H9 (cell line): ENCODE results near the gene MN1. TPM values are rescaled to one million over a fixed set of nuclear protein-coding genes. Genes with fewer than 3 reads are reported as not detected.

Experiments
- DNase-seq: peaks from one replicate; pipeline ENCODE4 v3.0.0-alpha.2; 2017
- H2AFZ ChIP-seq: one replicate; pipeline ENCODE4 v1.6.1; 2013; ENCODE audit warnings: mild to moderate bottlenecking, low read length, control low read depth, moderate library complexity
- H2AK5ac ChIP-seq: 2 replicates; pipeline ENCODE4 v1.6.1; 2013; ENCODE audit warnings: low read length, control low read depth, mixed read lengths; ENCODE audit not compliant: insufficient read length
- H2BK120ac ChIP-seq: one replicate; pipeline ENCODE4 v1.6.1; 2013; ENCODE audit warnings: low read depth, mild to moderate bottlenecking, low read length, control low read depth, inconsistent platforms; ENCODE audit not compliant: poor library complexity, severe bottlenecking
- H2BK12ac ChIP-seq: 2 replicates; pipeline ENCODE4 v1.6.1; 2013; ENCODE audit warnings: low read length, control low read depth, mixed read lengths, low read depth; ENCODE audit not compliant: insufficient read length
- H2BK15ac ChIP-seq: 2 replicates; pipeline ENCODE4 v1.6.1; 2013; ENCODE audit warnings: low read depth, low read length, control low read depth
- H2BK20ac ChIP-seq: one replicate; pipeline ENCODE4 v1.6.1; 2013; ENCODE audit warnings: low read depth, mild to moderate bottlenecking, low read length, control low read depth, inconsistent platforms; ENCODE audit not compliant: poor library complexity, severe bottlenecking
- H2BK5ac ChIP-seq: 2 replicates; pipeline ENCODE4 v1.6.1; 2013; ENCODE audit warnings: low read length, control low read depth, mixed read lengths; ENCODE audit not compliant: insufficient read length
- H3K14ac ChIP-seq: 2 replicates; pipeline ENCODE4 v1.6.1; 2013; ENCODE audit warnings: low read length, control low read depth; ENCODE audit not compliant: insufficient read depth
- H3K18ac ChIP-seq: 2 replicates; pipeline ENCODE4 v1.6.1; 2013; ENCODE audit warnings: low read depth, mild to moderate bottlenecking, mixed read lengths, low read length, control low read depth; ENCODE audit not compliant: insufficient read length
- H3K23ac ChIP-seq: 2 replicates; pipeline ENCODE4 v1.6.1; 2013; ENCODE audit warnings: low read length, control low read depth, mixed read lengths, low read depth; ENCODE audit not compliant: insufficient read length
- H3K23me2 ChIP-seq: 2 replicates; pipeline ENCODE4 v1.6.1; 2013; ENCODE audit warnings: low read depth, mild to moderate bottlenecking, mixed read lengths, low read length, control low read depth; ENCODE audit not compliant: insufficient read length, poor library complexity, severe bottlenecking
- H3K27ac ChIP-seq: 2 replicates; pipeline ENCODE4 v1.5.1; 2013; ENCODE audit warnings: low read length, control low read depth, mixed read lengths, low read depth; ENCODE audit not compliant: insufficient read length
- H3K27me3 ChIP-seq: 2 replicates; pipeline ENCODE4 v1.6.1; 2013; ENCODE audit warnings: low read length, control low read depth, inconsistent platforms; ENCODE audit not compliant: insufficient read depth
- H3K4ac ChIP-seq: 2 replicates; pipeline ENCODE4 v1.6.1; 2013; ENCODE audit warnings: low read depth, mild to moderate bottlenecking, control low read depth, inconsistent platforms, low read length, moderate library complexity
- H3K4me1 ChIP-seq: 2 replicates; pipeline ENCODE4 v1.6.1; 2013; ENCODE audit warnings: low read length, control low read depth, inconsistent platforms; ENCODE audit not compliant: insufficient read depth
- H3K4me2 ChIP-seq: 2 replicates; pipeline ENCODE4 v1.6.1; 2013; ENCODE audit warnings: low read length, control low read depth, mixed read lengths; ENCODE audit not compliant: insufficient read length, insufficient read depth
- H3K56ac ChIP-seq: 2 replicates; pipeline ENCODE4 v1.6.1; 2013; ENCODE audit warnings: low read depth, mild to moderate bottlenecking, mixed read lengths, low read length, control low read depth; ENCODE audit not compliant: insufficient read length
- H3K79me1 ChIP-seq: 2 replicates; pipeline ENCODE4 v1.6.1; 2013; ENCODE audit warnings: low read depth, mild to moderate bottlenecking, moderate library complexity, low read length, control low read depth, inconsistent platforms; ENCODE audit not compliant: insufficient read depth, poor library complexity, severe bottlenecking
- H3K79me2 ChIP-seq: 2 replicates; pipeline ENCODE4 v1.6.1; 2013; ENCODE audit warnings: low read length, control low read depth, inconsistent platforms; ENCODE audit not compliant: insufficient read depth
- H3K9ac ChIP-seq: 2 replicates; pipeline ENCODE4 v1.6.1; 2013; ENCODE audit warnings: low read length, control low read depth, mixed read lengths; ENCODE audit not compliant: insufficient read length; ENCODE audit errors: extremely low read depth
- H3K9me3 ChIP-seq: one replicate; pipeline ENCODE4 v1.6.1; 2013; ENCODE audit warnings: low read depth, low read length, inconsistent platforms; ENCODE audit not compliant: control insufficient read depth
- H3T11ph ChIP-seq: one replicate; pipeline ENCODE4 v1.6.1; 2013; ENCODE audit warnings: mild to moderate bottlenecking, low read length, control low read depth, inconsistent platforms
- H4K20me1 ChIP-seq: one replicate; pipeline ENCODE4 v1.6.1; 2013; ENCODE audit not compliant: control insufficient read depth, insufficient read length, insufficient read depth
- H4K5ac ChIP-seq: 2 replicates; pipeline ENCODE4 v1.6.1; 2013; ENCODE audit warnings: low read depth, mild to moderate bottlenecking, mixed read lengths, low read length, control low read depth; ENCODE audit not compliant: insufficient read length
- H4K8ac ChIP-seq: replicated peaks from 2 replicates; pipeline ENCODE4 v1.6.1; 2013; ENCODE audit warnings: low read length, control low read depth, mixed read lengths, low read depth; ENCODE audit not compliant: insufficient read length
- H4K91ac ChIP-seq: 2 replicates; pipeline ENCODE4 v1.6.1; 2013; ENCODE audit warnings: low read depth, mild to moderate bottlenecking, moderate library complexity, mixed read lengths, low read length, control low read depth; ENCODE audit not compliant: insufficient read length
- H3K27ac Mint-ChIP-seq, 3 experiments: 2 replicates in 2 of 3; 3 replicates in 1 of 3; pipeline ENCODE4 v1.8.0; 2020 to 2021; ENCODE audit warnings: mixed read lengths in 3 of 3, mild to moderate bottlenecking in 1 of 3, moderate library complexity in 1 of 3
- H3K27me3 Mint-ChIP-seq: 2 replicates; pipeline ENCODE4 v1.8.0; 2021; ENCODE audit warnings: low read depth, mild to moderate bottlenecking, moderate library complexity, mixed read lengths
- H3K36me3 Mint-ChIP-seq, 3 experiments: 2 replicates in 2 of 3; 3 replicates in 1 of 3; pipeline ENCODE4 v1.8.0; 2020 to 2021; ENCODE audit warnings: low read depth in 3 of 3, mixed read lengths in 3 of 3; ENCODE audit not compliant: insufficient read depth in 1 of 3
- H3K4me1 Mint-ChIP-seq, 2 experiments: 2 replicates each; pipeline ENCODE4 v1.8.0; 2020; ENCODE audit warnings: mixed read lengths in 2 of 2
- H3K4me3 Mint-ChIP-seq, 2 experiments: 2 replicates in 1 of 2; 3 replicates in 1 of 2; pipeline ENCODE4 v1.8.0; 2020 to 2021; ENCODE audit warnings: mild to moderate bottlenecking in 2 of 2, mixed read lengths in 2 of 2, moderate library complexity in 1 of 2
- H3K9me3 Mint-ChIP-seq, 2 experiments: 2 replicates in 1 of 2; 3 replicates in 1 of 2; pipeline ENCODE4 v1.8.0; 2020; ENCODE audit warnings: mild to moderate bottlenecking in 2 of 2, mixed read lengths in 2 of 2, moderate library complexity in 1 of 2
- CTCF ChIP-seq: fragments of 200-600 bp; sonication (generic); conservative IDR thresholded peaks from 3 replicates; pipeline ENCODE4 v1.8.0; 2021; ENCODE audit warnings: antibody characterized with exemption, mild to moderate bottlenecking
- WGBS: extraction: QIAGEN DNeasy Blood & Tissue Kit; methylation state at CpG from one replicate; pipeline ENCODE4 v1.1.7; 2013; ENCODE audit warnings: missing lambda C conversion rate, low lambda C conversion rate, mixed read lengths; ENCODE audit not compliant: insufficient read length; ENCODE audit errors: extremely low coverage; 5-methylcytosine and 5-hydroxymethylcytosine counted together
- total RNA-seq: library from RNA; stranded (reverse); gene quantifications from 2 replicates; pipeline ENCODE4 v1.2.1, GENCODE V29; 2021

The MN1 gene
- total RNA-seq, 1 experiment from 2014 or later, result 2.8 TPM

- DNase-seq, result peak; percentile 42
Observed at GRCh38 chr22:27718186-27719035, 83.1 kb downstream of the MN1 start.

More at GRCh38 chr22:27718186-27719035, 83.1 kb downstream of the MN1 start:
- Histone ChIP-seq H3K4ac (no peak overlapping the region), H2BK20ac (no peak overlapping the region), H3K23me2 (no peaks in the 10 kb centered on the region), H3K27me3 (no peaks in the 10 kb centered on the region), H4K5ac (no peak overlapping the region), H2BK120ac (no peak overlapping the region), H4K20me1 (no peaks in the 10 kb centered on the region), H3K79me1 (peaks cover 7% of the 10 kb centered on the region), H3T11ph (no peak overlapping the region), H3K23ac (no peak overlapping the region), H2BK12ac (no peak overlapping the region), H3K56ac (no peak overlapping the region), H3K14ac (peak overlapping the region; percentile 41; the same call in 1 of the 2 replicates), H3K18ac (peak overlapping the region; percentile 35), H2BK15ac (no peak overlapping the region), H2BK5ac (no peak overlapping the region), H3K27ac (no peak overlapping the region), H4K91ac (no peak overlapping the region), H3K4me2 (no peak overlapping the region), H3K9me3 (no peaks in the 10 kb centered on the region), H4K8ac (no peak overlapping the region), H3K9ac (no peak overlapping the region), H3K4me1 (peaks cover 9% of the 10 kb centered on the region; the same call in 1 of the 2 replicates), H2AK5ac (no peak overlapping the region), H3K79me2 (peaks cover 20% of the 10 kb centered on the region; the same call in 1 of the 2 replicates), H2AFZ (no peak overlapping the region)
- Mint-ChIP-seq H3K27me3 (no peaks in the 10 kb centered on the region), H3K4me3 (no peak overlapping the region), H3K9me3 (no peaks in the 10 kb centered on the region), H3K4me1 (peaks cover 42 to 47% of the 10 kb centered on the region in 2 experiments), H3K36me3 (peaks cover 6 to 7% (median 7%) of the 10 kb centered on the region in 3 experiments; a peak in 5 of 7 replicates), H3K27ac (peak overlapping the region in 2 of 3 experiments; percentile 21 to 45; a peak in 4 of 7 replicates)
- no CpG with 5 or more reads among the region's 10 CpGs for WGBS
- no peak for TF ChIP-seq CTCF
